GM18526 (cell line): ENCODE measurements around the gene RFWD3.

Experiments
- POLR2A ChIP-seq: IDR thresholded peaks from 3 replicates; pipeline ENCODE4 v1.6.1; 2011; ENCODE audit not compliant: insufficient read length; ENCODE audit errors: extremely low read depth

The RFWD3 gene

DNA sequence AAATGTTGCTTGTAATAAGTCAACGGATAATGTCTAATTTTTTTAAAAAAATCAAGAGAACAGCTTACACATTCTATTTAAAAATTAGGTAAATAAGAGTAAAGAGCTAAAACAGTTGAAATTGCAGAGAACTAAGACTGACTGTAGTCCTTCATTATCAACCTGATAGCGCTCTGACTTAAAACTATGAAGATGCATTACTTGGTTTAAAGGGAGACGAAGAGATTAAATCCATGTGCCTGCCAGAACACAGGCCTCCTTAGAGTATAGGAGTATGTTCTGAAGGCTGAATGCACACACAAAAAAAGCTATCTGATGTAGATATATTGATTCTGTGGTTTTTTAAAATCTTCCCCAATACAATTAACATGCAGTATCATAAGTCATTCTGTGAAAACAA is 88.2 kb downstream of the RFWD3 start:
- TF ChIP-seq POLR2A = no peak

DNA sequence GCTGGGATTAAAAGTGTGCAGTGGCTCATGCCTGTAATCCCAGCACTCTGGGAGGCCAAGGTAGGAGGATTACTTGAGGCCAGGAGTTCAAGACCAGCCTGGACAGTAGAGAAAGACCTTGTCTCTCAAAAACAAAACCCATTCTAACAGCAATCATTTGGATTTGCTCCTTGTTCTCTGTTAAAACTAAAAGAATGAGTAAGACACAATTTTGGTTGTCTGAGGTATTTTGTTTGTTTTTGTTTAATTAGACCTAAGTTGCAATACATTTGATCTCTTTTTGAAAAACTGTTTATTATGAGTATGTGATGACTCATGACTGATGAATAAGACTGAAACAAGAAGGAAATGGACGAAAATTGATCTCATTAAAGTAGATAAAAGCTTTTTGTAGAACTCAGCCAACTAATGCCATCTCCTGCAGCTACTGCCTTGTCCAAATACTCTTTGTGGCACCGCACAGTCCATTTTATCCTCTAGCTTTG is 88.8 kb downstream of the RFWD3 start:
- TF ChIP-seq POLR2A = no peak

DNA sequence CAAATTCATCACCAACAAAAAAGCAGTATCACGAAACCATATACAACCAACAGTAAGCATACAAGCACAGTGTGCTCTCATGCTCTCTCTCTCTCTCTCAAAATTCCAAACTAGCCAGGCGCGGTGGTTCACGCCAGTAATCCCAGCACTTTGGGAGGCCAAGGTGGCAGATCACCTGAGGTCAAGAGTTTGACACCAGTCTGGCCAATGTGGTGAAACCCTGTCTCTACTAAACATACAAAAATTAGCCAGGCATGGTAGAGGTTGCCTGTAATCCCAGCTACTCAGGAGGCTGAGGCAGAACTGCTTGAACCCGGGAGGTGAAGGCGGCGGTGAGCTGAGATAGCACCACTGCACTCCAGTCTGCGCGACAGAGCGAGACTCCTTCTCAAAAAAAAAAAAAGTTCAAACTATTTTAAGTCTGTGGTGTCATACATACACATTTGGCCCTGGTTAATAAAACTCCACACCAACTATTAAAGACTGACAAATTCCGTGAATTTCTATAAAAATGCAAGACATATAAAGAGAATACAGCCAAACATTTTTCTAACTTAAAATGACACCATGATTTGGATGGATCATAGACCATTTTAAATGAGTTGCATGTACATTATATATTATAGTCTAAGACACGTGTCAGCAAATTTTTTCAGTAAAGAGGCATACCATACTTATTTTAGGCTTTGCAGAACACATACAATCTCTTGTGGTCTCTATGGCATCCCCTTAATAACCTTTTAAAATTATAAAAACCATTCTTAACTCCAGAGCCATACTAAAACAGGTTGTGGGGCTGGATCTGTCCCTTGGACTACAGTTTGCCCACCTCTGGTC is 90.7 kb downstream of the RFWD3 start:
- TF ChIP-seq POLR2A = no peak

DNA sequence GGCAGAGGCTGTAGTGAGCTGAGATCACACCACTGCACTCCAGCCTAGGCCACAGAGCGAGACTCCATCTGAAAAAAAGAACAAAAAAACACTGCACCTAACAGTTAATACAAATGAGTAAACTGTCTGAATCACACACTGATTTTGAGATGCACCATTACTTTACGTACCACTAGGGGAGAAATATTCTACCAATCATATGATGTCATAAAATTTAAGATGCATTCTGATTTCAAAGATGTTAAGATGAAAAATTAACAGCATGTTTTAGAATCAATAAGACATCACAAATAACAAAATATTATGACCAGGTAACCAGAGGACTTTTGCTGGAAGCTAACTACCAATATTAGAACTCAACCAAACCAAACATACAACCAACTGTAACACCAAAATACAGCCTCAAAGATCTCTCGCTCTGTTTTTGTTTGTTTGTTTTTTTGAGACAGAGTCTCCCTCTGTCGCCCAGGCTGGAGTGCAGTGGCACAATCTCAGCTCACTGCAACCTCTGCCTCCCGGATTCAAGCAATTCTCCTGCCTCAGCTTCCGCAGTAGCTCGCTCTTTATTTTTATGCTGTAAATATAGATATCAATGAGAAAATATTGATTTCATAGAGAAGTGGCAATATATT is 91.4 kb downstream of the RFWD3 start:
- no peak for TF ChIP-seq POLR2A

DNA sequence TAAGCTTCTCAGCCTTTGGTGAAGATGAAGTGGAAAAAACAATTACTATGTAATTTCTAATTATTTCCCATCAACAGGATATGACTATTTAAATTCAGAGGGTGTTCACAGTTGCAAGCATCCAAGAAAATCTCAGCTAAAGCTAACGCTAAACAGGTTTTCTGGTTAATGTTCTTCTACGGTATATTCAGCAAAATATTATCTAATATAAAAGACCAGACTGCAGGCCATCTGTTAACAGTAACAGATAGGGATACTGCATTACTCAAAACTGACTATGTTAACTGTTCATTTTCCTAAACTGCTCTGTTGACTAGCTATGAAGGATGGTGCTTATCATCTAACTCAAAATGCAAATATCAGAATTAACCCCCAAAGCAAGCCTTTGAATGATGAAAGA is 92.5 kb downstream of the RFWD3 start:
- no peak for TF ChIP-seq POLR2A

DNA sequence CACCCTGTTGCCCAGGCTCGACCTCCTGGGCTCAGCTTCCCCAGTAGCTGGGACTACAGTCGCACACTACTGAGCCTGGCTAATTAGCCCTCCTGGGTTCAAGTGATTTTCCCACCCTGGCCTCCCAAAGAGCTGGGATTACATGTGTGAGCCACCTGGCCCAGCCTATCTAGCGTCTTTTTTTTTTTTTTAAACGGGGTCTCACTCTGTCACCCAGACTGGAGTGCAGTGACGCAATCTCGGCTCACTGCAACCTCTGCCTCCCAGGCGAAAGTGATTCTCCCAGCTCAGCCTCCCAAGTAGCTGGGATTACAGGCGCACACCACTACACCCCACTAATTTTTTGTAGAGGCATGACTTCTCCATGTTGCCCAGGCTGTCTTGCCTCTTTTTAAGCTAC is 93.1 kb downstream of the RFWD3 start:
- no peak for TF ChIP-seq POLR2A
